ENCODE data around the gene DMKN. TPM values are rescaled to one million over a fixed set of nuclear protein-coding genes. Genes with fewer than 3 reads are reported as not detected.

DMKN gene
- total and polyA plus RNA-seq, 5 donors from 2014 or later, result 0.74 to 1.6 (median 1.0) TPM; not detected in 2

DNA sequence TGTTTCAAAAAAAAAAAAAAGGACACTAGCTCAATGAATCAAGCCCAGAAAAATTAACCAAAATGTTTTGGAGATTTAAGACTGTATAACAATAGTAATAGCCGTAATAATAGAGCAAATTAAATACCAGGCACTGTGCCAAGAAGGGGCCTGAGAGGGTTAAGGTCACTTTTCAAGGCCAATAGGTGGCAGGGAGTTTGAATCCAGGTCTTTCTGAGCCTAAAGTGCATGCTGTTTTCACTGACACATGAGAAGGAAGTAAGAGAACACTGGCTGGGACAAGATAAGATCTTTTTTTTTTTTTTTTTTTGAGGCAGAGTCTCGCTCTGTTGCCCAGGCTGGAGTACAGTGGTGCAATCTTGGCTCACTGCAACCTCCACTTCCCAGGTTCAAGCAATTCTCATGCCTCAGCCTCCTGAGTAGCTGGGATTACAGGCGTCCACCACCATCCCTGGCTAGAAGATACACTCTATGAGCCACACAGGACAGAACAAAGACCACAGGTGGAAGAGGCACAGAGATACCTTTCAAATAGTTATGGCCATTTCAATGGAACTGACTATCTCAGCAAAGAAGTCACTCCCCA lies 57.7 kb downstream of the DMKN start:
- no peaks in the 10 kb centered on the region for H3K9me3 ChIP-seq (ENCODE audit: control insufficient read depth in 2 of 2, low read length in 2 of 2)
- H3K4me3 ChIP-seq (ENCODE audit: low read depth, low read length), result no peak overlapping the region
- Mint-ChIP-seq H3K4me1 (peaks cover 12 to 28% (median 20%) of the 10 kb centered on the region in 4 donors), H3K4me3 (peak overlapping the region in 1 of 4 donors; percentile 11), H3K36me3 (no peaks in the 10 kb centered on the region), H3K9me3 (no peaks in the 10 kb centered on the region), H3K27ac (peak overlapping the region in 2 of 3 donors; percentile 5 to 38), H3K27me3 (peaks cover 24% of the 10 kb centered on the region)
- ATAC-seq (ENCODE audit: low read depth in 2 of 2) (no peak), DNase-seq (no peak)
- H3K4me1 ChIP-seq (ENCODE audit: control insufficient read depth, insufficient read depth, low read length, poor library complexity, severe bottlenecking), result peaks cover 13% of the 10 kb centered on the region
- H3K27ac ChIP-seq (ENCODE audit: insufficient read depth, low read length, poor library complexity, severe bottlenecking), result no peak overlapping the region
- H3K36me3 ChIP-seq (ENCODE audit: control insufficient read depth, insufficient read depth, low read length), result no peaks in the 10 kb centered on the region
- no peaks in the 10 kb centered on the region for H3K27me3 ChIP-seq (ENCODE audit: control insufficient read depth, insufficient read depth, low read length)

DNA sequence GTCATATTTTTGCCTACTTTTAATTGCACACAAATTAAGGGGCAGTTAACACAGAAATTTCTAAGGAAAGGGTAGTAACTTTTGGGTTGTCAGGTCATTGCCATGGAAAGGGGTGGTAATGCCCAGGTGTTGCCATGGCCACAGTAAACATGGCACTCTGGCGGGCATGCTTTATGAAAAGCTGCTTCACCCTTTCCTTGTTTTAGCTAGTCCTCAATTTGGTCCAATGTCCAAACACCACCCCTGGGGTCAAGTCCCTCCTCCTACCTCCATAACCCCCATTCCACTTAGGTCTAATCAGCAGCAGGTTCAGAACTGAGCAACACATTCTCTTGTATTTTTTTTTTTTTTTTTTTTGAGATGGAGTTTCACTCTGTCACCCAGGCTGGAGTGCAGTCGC lies 58.8 kb downstream of the DMKN start:
- no peaks in the 10 kb centered on the region for H3K27me3 ChIP-seq (ENCODE audit: control insufficient read depth, insufficient read depth, low read length)
- H3K4me1 ChIP-seq (ENCODE audit: control insufficient read depth, insufficient read depth, low read length, poor library complexity, severe bottlenecking), result peaks cover 17% of the 10 kb centered on the region
- H3K4me3 ChIP-seq (ENCODE audit: low read depth, low read length), result no peak overlapping the region
- H3K9me3 Mint-ChIP-seq, result no peaks in the 10 kb centered on the region
- peaks cover 24% of the 10 kb centered on the region for H3K27me3 Mint-ChIP-seq
- no peak overlapping the region for H3K4me3 Mint-ChIP-seq
- no peaks in the 10 kb centered on the region for H3K36me3 ChIP-seq (ENCODE audit: control insufficient read depth, insufficient read depth, low read length)
- DNase-seq (no peak), ATAC-seq (ENCODE audit: low read depth in 2 of 2) (no peak)
- peaks cover 12 to 24% (median 17%) of the 10 kb centered on the region in 4 donors for H3K4me1 Mint-ChIP-seq
- H3K27ac ChIP-seq (ENCODE audit: insufficient read depth, low read length, poor library complexity, severe bottlenecking), result no peak overlapping the region
- H3K27ac Mint-ChIP-seq, result no peak overlapping the region
- no peaks in the 10 kb centered on the region for H3K36me3 Mint-ChIP-seq
- no peaks in the 10 kb centered on the region for H3K9me3 ChIP-seq (ENCODE audit: control insufficient read depth in 2 of 2, low read length in 2 of 2)

DNA sequence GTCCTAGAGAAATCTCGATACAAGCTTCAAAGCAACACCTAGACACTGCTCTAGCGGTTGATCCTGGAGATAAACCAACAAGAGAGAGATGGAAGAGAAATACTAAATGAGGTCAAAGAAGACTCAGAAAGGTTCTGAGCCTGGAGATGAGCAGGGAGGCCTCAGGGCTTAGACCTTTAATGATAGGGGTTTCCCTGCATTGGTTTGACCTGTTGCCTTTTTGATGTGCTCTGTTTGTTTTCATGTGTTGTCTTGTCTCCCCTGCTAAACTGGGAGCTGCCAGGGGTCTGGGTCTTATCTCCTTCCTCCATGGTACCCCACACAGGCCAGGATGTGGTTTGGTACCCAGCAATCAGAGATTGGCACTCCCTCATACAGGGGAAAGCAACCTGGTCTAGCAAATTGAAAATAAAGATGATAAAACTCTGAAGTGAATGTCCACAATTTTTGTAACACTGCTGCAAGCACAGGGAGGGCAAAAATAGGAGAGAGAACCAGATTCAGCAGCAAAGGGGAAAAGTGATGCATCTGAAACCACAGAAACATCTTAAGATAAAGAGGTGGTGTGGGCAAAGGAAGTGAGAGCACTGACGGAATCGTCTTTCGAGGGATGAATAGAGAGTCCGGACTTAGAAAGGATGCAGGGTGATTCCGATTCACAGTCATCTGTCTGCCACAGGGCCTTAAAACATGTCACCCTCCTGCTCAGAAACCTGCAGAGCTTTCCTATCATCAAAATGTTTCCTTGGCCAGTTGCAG lies 61.9 kb downstream of the DMKN start:
- DNase-seq (no peak), ATAC-seq (ENCODE audit: low read depth in 2 of 2) (no peak)
- Mint-ChIP-seq H3K4me1 (peaks cover 8 to 36% (median 16%) of the 10 kb centered on the region in 4 donors), H3K9me3 (no peaks in the 10 kb centered on the region), H3K4me3 (peak overlapping the region in 2 of 4 donors; percentile 4), H3K27me3 (peaks cover 30% of the 10 kb centered on the region), H3K27ac (peak overlapping the region in 1 of 3 donors; percentile 3), H3K36me3 (no peaks in the 10 kb centered on the region)
- Histone ChIP-seq H3K36me3 (ENCODE audit: control insufficient read depth, insufficient read depth, low read length) (no peaks in the 10 kb centered on the region), H3K4me3 (ENCODE audit: low read depth, low read length) (peak overlapping the region; percentile 26), H3K4me1 (ENCODE audit: control insufficient read depth, insufficient read depth, low read length, poor library complexity, severe bottlenecking) (peaks cover 17% of the 10 kb centered on the region), H3K27ac (ENCODE audit: insufficient read depth, low read length, poor library complexity, severe bottlenecking) (no peak overlapping the region), H3K27me3 (ENCODE audit: control insufficient read depth, insufficient read depth, low read length) (peaks cover 7% of the 10 kb centered on the region), H3K9me3 (ENCODE audit: control insufficient read depth in 2 of 2, low read length in 2 of 2) (no peaks in the 10 kb centered on the region)

DNA sequence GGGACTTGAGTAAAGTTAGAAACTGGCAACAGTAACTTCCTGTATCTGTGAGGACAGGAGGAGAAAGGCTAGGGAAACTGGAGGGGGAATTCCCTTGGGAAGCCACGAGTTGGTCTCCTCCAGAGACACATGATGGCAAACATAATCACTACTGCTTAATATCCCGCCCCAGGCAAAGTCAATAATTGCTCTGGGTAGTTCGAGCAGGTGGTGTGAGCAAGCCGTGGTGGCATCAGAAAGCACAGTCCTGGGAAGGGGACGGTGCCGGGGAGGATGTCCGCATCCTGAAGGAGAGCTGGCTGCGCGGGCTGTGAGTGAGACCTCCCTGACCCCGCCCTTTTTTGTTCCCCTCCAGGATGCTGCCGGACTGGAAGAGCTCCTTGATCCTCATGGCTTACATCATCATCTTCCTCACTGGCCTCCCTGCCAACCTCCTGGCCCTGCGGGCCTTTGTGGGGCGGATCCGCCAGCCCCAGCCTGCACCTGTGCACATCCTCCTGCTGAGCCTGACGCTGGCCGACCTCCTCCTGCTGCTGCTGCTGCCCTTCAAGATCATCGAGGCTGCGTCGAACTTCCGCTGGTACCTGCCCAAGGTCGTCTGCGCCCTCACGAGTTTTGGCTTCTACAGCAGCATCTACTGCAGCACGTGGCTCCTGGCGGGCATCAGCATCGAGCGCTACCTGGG lies 63.9 kb downstream of the DMKN start:
- DNase-seq, result no peak
- peaks cover 28% of the 10 kb centered on the region for H3K27me3 Mint-ChIP-seq
- H3K27ac Mint-ChIP-seq, result no peak overlapping the region
- Histone ChIP-seq H3K27me3 (ENCODE audit: control insufficient read depth, insufficient read depth, low read length) (peaks cover 7% of the 10 kb centered on the region), H3K4me1 (ENCODE audit: control insufficient read depth, insufficient read depth, low read length, poor library complexity, severe bottlenecking) (peaks cover 17% of the 10 kb centered on the region), H3K36me3 (ENCODE audit: control insufficient read depth, insufficient read depth, low read length) (no peaks in the 10 kb centered on the region), H3K27ac (ENCODE audit: insufficient read depth, low read length, poor library complexity, severe bottlenecking) (no peak overlapping the region), H3K4me3 (ENCODE audit: low read depth, low read length) (no peak overlapping the region), H3K9me3 (ENCODE audit: control insufficient read depth in 2 of 2, low read length in 2 of 2) (no peaks in the 10 kb centered on the region)
- no peak overlapping the region for H3K4me3 Mint-ChIP-seq
- H3K4me1 Mint-ChIP-seq, result peaks cover 4 to 36% (median 14%) of the 10 kb centered on the region in 4 donors
- no peak for ATAC-seq (ENCODE audit: low read depth in 2 of 2)
- no peaks in the 10 kb centered on the region for H3K36me3 Mint-ChIP-seq
- no peaks in the 10 kb centered on the region for H3K9me3 Mint-ChIP-seq

DNA sequence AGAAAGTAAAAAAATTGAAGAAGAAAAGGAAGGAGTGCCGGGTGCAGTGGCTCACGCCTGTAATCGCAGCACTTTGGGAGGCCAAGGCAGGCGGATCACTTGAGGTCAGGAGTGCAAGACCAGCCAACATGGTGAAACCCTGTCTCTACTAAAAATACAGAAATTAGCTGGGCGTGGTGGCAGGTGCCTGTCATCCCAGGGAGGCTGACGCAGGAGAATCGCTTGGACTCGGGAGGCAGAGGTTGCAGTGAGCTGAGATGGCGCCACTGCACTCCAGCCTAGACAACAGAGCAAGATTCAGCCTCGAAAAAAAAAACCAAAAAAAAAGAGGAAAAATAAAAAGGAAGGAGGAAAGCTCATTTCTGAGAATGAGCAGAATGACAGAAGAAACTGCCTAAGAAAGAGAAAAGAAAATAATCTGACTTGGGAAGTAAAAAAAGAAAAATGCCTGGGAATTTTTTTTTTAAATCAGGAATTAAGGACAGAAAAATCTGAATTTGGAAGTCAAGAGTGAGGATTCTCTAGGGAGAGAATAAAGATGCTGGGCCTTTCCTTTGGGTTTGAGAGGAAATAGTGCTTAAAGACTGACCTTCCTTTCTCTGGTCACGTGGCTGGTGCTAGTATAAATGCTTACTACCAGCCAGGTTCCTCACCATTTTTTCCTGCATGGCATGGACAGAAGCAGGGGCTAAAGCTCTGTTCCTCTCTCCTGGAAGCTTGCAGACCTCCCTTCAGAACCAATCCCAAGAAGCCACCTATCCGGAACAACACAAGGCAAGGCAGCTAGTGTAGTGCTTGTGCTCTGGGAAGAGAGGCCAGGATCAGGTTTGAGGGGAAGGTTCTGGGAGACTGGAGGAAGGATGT lies 65.6 kb downstream of the DMKN start, which contains the start of gene FFAR2:
TSS of gene FFAR2 (plus strand) at position 652 of the 864 bp plus-strand sequence. CDS start 1,458 bp downstream, outside the sequence.
- no peak within 1 kb of the TSS for H3K4me3 ChIP-seq (ENCODE audit: low read depth, low read length)
- ATAC-seq (ENCODE audit: low read depth in 2 of 2) (no peak), DNase-seq (no peak)
- no peak within 1 kb of the TSS for H3K27ac ChIP-seq (ENCODE audit: insufficient read depth, low read length, poor library complexity, severe bottlenecking)
- Mint-ChIP-seq H3K27ac (peak within 1 kb of the TSS; percentile 56 to 86 (median 60)), H3K4me3 (no peak within 1 kb of the TSS), H3K36me3 (no peaks in the 10 kb centered on the region), H3K4me1 (peaks cover 0 to 36% (median 14%) of the 10 kb centered on the region in 4 donors), H3K9me3 (no peaks in the 10 kb centered on the region), H3K27me3 (peaks cover 23% of the 10 kb centered on the region)
- H3K4me1 ChIP-seq (ENCODE audit: control insufficient read depth, insufficient read depth, low read length, poor library complexity, severe bottlenecking), result peaks cover 17% of the 10 kb centered on the region
- H3K9me3 ChIP-seq (ENCODE audit: control insufficient read depth in 2 of 2, low read length in 2 of 2), result no peaks in the 10 kb centered on the region
- H3K36me3 ChIP-seq (ENCODE audit: control insufficient read depth, insufficient read depth, low read length), result no peaks in the 10 kb centered on the region
- peaks cover 7% of the 10 kb centered on the region for H3K27me3 ChIP-seq (ENCODE audit: control insufficient read depth, insufficient read depth, low read length)

Other genes starting within 250 kb of the DMKN start
- gene USF2, start 244.7 kb downstream of the DMKN start, total RNA-seq, result 277 TPM
- 10 to 100 TPM in 1 of 4 donors, 1 to 10 TPM in 3; 5.9 to 10.1 (median 6.8) TPM for gene USF2, start 244.7 kb downstream of the DMKN start, polyA plus RNA-seq
- 0.32 TPM for gene HAMP, start 231.1 kb downstream of the DMKN start, total RNA-seq
- not detected for gene HAMP, start 231.1 kb downstream of the DMKN start, polyA plus RNA-seq
- not detected for gene MAG, start 221.5 kb downstream of the DMKN start, total RNA-seq
- gene MAG, start 221.5 kb downstream of the DMKN start, polyA plus RNA-seq, result under 1 TPM in 2 of 4 donors, not detected in 2; 0.16 to 0.28 TPM
- gene CD22, start 184.5 kb downstream of the DMKN start, total RNA-seq, result 3.3 TPM
- 1 to 10 TPM in 1 of 4 donors, under 1 TPM in 2, not detected in 1; 0.15 to 1.9 (median 0.39) TPM for gene CD22, start 184.5 kb downstream of the DMKN start, polyA plus RNA-seq
- not detected for gene FFAR1, start 165.7 kb downstream of the DMKN start, total RNA-seq
- gene FFAR1, start 165.7 kb downstream of the DMKN start, polyA plus RNA-seq, result not detected
- gene FFAR3, start 155.2 kb downstream of the DMKN start, total RNA-seq, result 1.7 TPM
- gene FFAR3, start 155.2 kb downstream of the DMKN start, polyA plus RNA-seq, result under 1 TPM in 1 of 4 donors, not detected in 3; 0.39 TPM
- not detected for gene GPR42, start 142.6 kb downstream of the DMKN start, total RNA-seq
- gene GPR42, start 142.6 kb downstream of the DMKN start, polyA plus RNA-seq, result not detected
- not detected for gene FFAR2, start 65.4 kb downstream of the DMKN start, total RNA-seq
- gene FFAR2, start 65.4 kb downstream of the DMKN start, polyA plus RNA-seq, result not detected
- gene KRTDAP, start 23.2 kb downstream of the DMKN start, total RNA-seq, result not detected
- gene KRTDAP, start 23.2 kb downstream of the DMKN start, polyA plus RNA-seq, result not detected
- gene SBSN, start 14.7 kb upstream of the DMKN start, total RNA-seq, result not detected
- not detected for gene SBSN, start 14.7 kb upstream of the DMKN start, polyA plus RNA-seq
- not detected for gene GAPDHS, start 19.8 kb upstream of the DMKN start, total RNA-seq
- not detected for gene GAPDHS, start 19.8 kb upstream of the DMKN start, polyA plus RNA-seq
- 37.1 TPM for gene TMEM147, start 32.0 kb upstream of the DMKN start, total RNA-seq
- 100 to 1,000 TPM; 155 to 179 (median 160) TPM for gene TMEM147, start 32.0 kb upstream of the DMKN start, polyA plus RNA-seq
- gene ATP4A, start 50.0 kb upstream of the DMKN start, total RNA-seq, result not detected
- not detected for gene ATP4A, start 50.0 kb upstream of the DMKN start, polyA plus RNA-seq
- not detected for gene PMIS2, start 72.5 kb upstream of the DMKN start, total RNA-seq
- not detected for gene PMIS2, start 72.5 kb upstream of the DMKN start, polyA plus RNA-seq
- gene HAUS5, start 99.1 kb upstream of the DMKN start, total RNA-seq, result 25.9 TPM
- gene HAUS5, start 99.1 kb upstream of the DMKN start, polyA plus RNA-seq, result 1 to 10 TPM; 5.1 to 8.1 (median 6.6) TPM
- gene RBM42, start 115.4 kb upstream of the DMKN start, total RNA-seq, result 52.3 TPM
- 10 to 100 TPM; 54.4 to 69.0 (median 59.2) TPM for gene RBM42, start 115.4 kb upstream of the DMKN start, polyA plus RNA-seq
- not detected for gene ETV2, start 128.1 kb upstream of the DMKN start, total RNA-seq
- gene ETV2, start 128.1 kb upstream of the DMKN start, polyA plus RNA-seq, result under 1 TPM in 3 of 4 donors, not detected in 1; 0.44 to 0.67 (median 0.46) TPM
- 249 TPM for gene COX6B1, start 134.7 kb upstream of the DMKN start, total RNA-seq
- 100 to 1,000 TPM; 854 to 919 (median 912) TPM for gene COX6B1, start 134.7 kb upstream of the DMKN start, polyA plus RNA-seq
- not detected for gene UPK1A, start 152.9 kb upstream of the DMKN start, total RNA-seq
- not detected for gene UPK1A, start 152.9 kb upstream of the DMKN start, polyA plus RNA-seq
- 42.0 TPM for gene ZBTB32, start 190.9 kb upstream of the DMKN start, total RNA-seq
- 1 to 10 TPM; 3.1 to 5.3 (median 4.6) TPM for gene ZBTB32, start 190.9 kb upstream of the DMKN start, polyA plus RNA-seq
- gene KMT2B, start 204.4 kb upstream of the DMKN start, total RNA-seq, result 73.0 TPM
- 1 to 10 TPM in 1 of 4 donors, under 1 TPM in 3; 0.45 to 1.1 (median 0.68) TPM for gene KMT2B, start 204.4 kb upstream of the DMKN start, polyA plus RNA-seq
- gene IGFLR1, start 228.8 kb upstream of the DMKN start, total RNA-seq, result 80.5 TPM
- 100 to 1,000 TPM; 109 to 151 (median 125) TPM for gene IGFLR1, start 228.8 kb upstream of the DMKN start, polyA plus RNA-seq
- gene U2AF1L4, start 231.8 kb upstream of the DMKN start, total RNA-seq, result 70.8 TPM
- 10 to 100 TPM; 48.4 to 66.5 (median 58.5) TPM for gene U2AF1L4, start 231.8 kb upstream of the DMKN start, polyA plus RNA-seq
- gene PSENEN, start 232.0 kb upstream of the DMKN start, total RNA-seq, result 21.1 TPM
- 10 to 100 TPM; 66.1 to 99.6 (median 72.9) TPM for gene PSENEN, start 232.0 kb upstream of the DMKN start, polyA plus RNA-seq
- gene LIN37, start 234.9 kb upstream of the DMKN start, total RNA-seq, result 11.7 TPM
- gene LIN37, start 234.9 kb upstream of the DMKN start, polyA plus RNA-seq, result 10 to 100 TPM in 3 of 4 donors, 1 to 10 TPM in 1; 9.9 to 16.5 (median 11.8) TPM
- not detected for gene HSPB6, start 243.4 kb upstream of the DMKN start, total RNA-seq
- gene HSPB6, start 243.4 kb upstream of the DMKN start, polyA plus RNA-seq, result not detected
- gene PROSER3, start 244.5 kb upstream of the DMKN start, total RNA-seq, result 39.5 TPM
- gene PROSER3, start 244.5 kb upstream of the DMKN start, polyA plus RNA-seq, result 1 to 10 TPM; 4.3 to 6.4 (median 5.0) TPM